ENCODE results near the gene ARRB1. TPM values are rescaled to one million over a fixed set of nuclear protein-coding genes. Genes with fewer than 3 reads are reported as not detected.

The ARRB1 gene
- total and polyA plus RNA-seq, 2 of the 13 experiments (the other 11 are each of a cell fraction or from before 2014, with no cell fraction given), result 22.5 to 35.7 TPM

DNA sequence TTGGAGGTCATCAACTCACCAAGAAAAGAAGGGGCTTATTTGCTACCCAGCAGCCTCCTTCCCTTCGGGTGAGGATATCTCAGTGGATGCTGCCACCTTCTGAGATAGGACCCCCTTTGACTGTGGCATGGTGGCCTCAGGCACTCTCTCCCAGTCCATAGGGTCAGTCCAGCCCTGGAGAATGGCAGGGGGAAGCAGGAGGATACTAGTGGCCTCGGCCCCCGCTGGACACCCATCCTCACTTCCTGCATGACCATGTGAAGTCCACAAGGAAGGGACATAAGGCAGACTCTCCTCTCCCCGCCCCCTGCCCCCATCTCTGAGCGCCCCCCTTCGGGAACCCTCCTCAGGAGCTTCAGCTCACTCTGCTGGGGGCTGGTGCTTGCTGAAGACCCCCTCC, 86.5 kb downstream of the ARRB1 start:
- CTCF ChIA-PET (ENCODE audit: low intra/inter-chr PET ratio, low total read pairs), result no interaction called here
- H3K9ac ChIP-seq (ENCODE audit: insufficient read depth, low read depth, low read length), result no peak overlapping the region
- in situ Hi-C loops (cut with HindIII; ENCODE audit: extremely low pct_ligation_motif_present, low pct_unique_long_range_greater_than_20kb), result no loop called here
- no peak overlapping the region for H3K4me3 ChIP-seq (replicated peaks in 1 of 3; ENCODE audit: insufficient read depth in 1 of 3, low read depth in 2 of 3, low read length in 3 of 3)
- 69% methylated on average over 3 of the region's 6 CpGs for WGBS (ENCODE audit: low lambda C conversion rate)
- H3K27ac ChIP-seq (ENCODE audit: extremely low read length, insufficient read depth, low read length), result no peak overlapping the region
- TF ChIP-seq ZNF562 (CRISPR knock-in tag; IDR thresholded peaks at IDR 0.05; ENCODE audit: borderline replicate concordance) (no peak), RBM22 (optimal IDR thresholded peaks at IDR 0.05; ENCODE audit: low read length) (peak; percentile 5), ASH2L (IDR thresholded peaks at IDR 0.05; ENCODE audit: insufficient read length, low read depth, low read length) (no peak)
- TF ChIP-seq, protein P1, sequence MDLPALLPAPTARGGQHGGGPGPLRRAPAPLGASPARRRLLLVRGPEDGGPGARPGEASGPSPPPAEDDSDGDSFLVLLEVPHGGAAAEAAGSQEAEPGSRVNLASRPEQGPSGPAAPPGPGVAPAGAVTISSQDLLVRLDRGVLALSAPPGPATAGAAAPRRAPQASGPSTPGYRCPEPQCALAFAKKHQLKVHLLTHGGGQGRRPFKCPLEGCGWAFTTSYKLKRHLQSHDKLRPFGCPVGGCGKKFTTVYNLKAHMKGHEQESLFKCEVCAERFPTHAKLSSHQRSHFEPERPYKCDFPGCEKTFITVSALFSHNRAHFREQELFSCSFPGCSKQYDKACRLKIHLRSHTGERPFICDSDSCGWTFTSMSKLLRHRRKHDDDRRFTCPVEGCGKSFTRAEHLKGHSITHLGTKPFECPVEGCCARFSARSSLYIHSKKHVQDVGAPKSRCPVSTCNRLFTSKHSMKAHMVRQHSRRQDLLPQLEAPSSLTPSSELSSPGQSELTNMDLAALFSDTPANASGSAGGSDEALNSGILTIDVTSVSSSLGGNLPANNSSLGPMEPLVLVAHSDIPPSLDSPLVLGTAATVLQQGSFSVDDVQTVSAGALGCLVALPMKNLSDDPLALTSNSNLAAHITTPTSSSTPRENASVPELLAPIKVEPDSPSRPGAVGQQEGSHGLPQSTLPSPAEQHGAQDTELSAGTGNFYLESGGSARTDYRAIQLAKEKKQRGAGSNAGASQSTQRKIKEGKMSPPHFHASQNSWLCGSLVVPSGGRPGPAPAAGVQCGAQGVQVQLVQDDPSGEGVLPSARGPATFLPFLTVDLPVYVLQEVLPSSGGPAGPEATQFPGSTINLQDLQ (CRISPR knock-in tag; IDR thresholded peaks at IDR 0.05), result no peak
- no peaks in the 10 kb centered on the region for H3K9me3 ChIP-seq (ENCODE audit: low read length)
- H3K4me1 ChIP-seq (ENCODE audit: insufficient read depth, low read length), result peaks cover 26% of the 10 kb centered on the region
- DNase-seq (ENCODE audit: low spot score), result no peak
- no peak overlapping the region for H3K4me2 ChIP-seq (ENCODE audit: low read depth, low read length)
- ATAC-seq, result no peak
- H4K20me1 ChIP-seq (ENCODE audit: insufficient read depth, low read length), result no peaks in the 10 kb centered on the region
- intact Hi-C loops (cut with micrococcal nuclease; ENCODE audit: unreplicated experiment), result no loop called here
- BruUV-seq (replicated peaks), result no TSS peak
- no peaks in the 10 kb centered on the region for H3K79me2 ChIP-seq (ENCODE audit: insufficient read depth, low read length)
- H3K36me3 ChIP-seq (replicated peaks in 1 of 2; ENCODE audit: control insufficient read depth in 1 of 2, insufficient read depth in 2 of 2, low read length in 2 of 2), result peaks cover 2 to 6% of the 10 kb centered on the region in 2 experiments; a peak in 2 of 5 replicates
- POLR2A ChIA-PET, result interaction anchor here (0.8 to 1.3 kb wide), 2 partner anchors 16 to 87 kb away, joined by 3 read pairs; no protein-coding TSS in a partner anchor
- peaks cover 0 to 2% of the 10 kb centered on the region in 2 experiments; a peak in 1 of 5 replicates for H3K27me3 ChIP-seq (ENCODE audit: control insufficient read depth in 1 of 2, insufficient read depth in 2 of 2, low read length in 2 of 2)
- no peak for FAIRE-seq
- H2AFZ ChIP-seq (ENCODE audit: low read length), result no peak overlapping the region

DNA sequence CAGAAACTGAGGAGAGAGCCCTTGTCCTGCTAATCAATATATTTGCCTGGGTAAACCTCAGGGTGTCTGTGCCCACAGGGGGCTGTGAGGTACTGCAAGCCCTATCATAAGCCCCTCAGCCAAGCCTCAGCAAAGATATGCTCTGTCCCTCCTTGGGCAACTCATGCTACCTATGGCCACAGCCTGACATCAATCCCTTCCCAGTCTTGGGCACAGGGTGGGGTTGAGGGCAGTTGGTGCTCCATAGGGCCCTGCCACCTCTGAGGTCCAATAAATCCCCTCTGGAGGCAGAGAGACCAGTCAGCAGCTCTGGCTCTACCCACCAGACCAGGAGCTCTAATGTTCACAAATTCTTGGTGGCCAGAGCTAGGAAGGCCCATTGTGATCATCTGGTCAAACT, 87.1 kb downstream of the ARRB1 start:
- in situ Hi-C loops (cut with HindIII; ENCODE audit: extremely low pct_ligation_motif_present, low pct_unique_long_range_greater_than_20kb), result no loop called here
- intact Hi-C loops (cut with micrococcal nuclease; ENCODE audit: unreplicated experiment), result no loop called here
- Histone ChIP-seq H3K4me2 (ENCODE audit: low read depth, low read length) (no peak overlapping the region), H3K4me3 (replicated peaks in 1 of 3; ENCODE audit: insufficient read depth in 1 of 3, low read depth in 2 of 3, low read length in 3 of 3) (no peak overlapping the region), H3K27me3 (ENCODE audit: control insufficient read depth in 1 of 2, insufficient read depth in 2 of 2, low read length in 2 of 2) (peaks cover 0 to 5% of the 10 kb centered on the region in 2 experiments; a peak in 1 of 5 replicates), H2AFZ (ENCODE audit: low read length) (no peak overlapping the region), H3K9ac (ENCODE audit: insufficient read depth, low read depth, low read length) (no peak overlapping the region), H3K9me3 (ENCODE audit: low read length) (no peaks in the 10 kb centered on the region), H3K4me1 (ENCODE audit: insufficient read depth, low read length) (peaks cover 26% of the 10 kb centered on the region), H3K79me2 (ENCODE audit: insufficient read depth, low read length) (no peaks in the 10 kb centered on the region), H3K36me3 (replicated peaks in 1 of 2; ENCODE audit: control insufficient read depth in 1 of 2, insufficient read depth in 2 of 2, low read length in 2 of 2) (peaks cover 2 to 6% of the 10 kb centered on the region in 2 experiments; a peak in 1 of 5 replicates), H3K27ac (ENCODE audit: extremely low read length, insufficient read depth, low read length) (no peak overlapping the region), H4K20me1 (ENCODE audit: insufficient read depth, low read length) (no peaks in the 10 kb centered on the region)
- DNase-seq (ENCODE audit: low spot score) (no peak), ATAC-seq (no peak), FAIRE-seq (no peak)
- POLR2A ChIA-PET, result interaction anchor here (1.3 kb wide), 1 partner anchor 88 kb away, joined by 3 read pairs; no protein-coding TSS in a partner anchor
- CTCF ChIA-PET (ENCODE audit: low intra/inter-chr PET ratio, low total read pairs), result no interaction called here
- no TSS peak for BruUV-seq (replicated peaks)
- TF ChIP-seq NR2F6 (IDR thresholded peaks at IDR 0.05) (no peak), NR2F6 (CRISPR knock-in tag; IDR thresholded peaks at IDR 0.05) (no peak), REXO4 (CRISPR knock-in tag; IDR thresholded peaks at IDR 0.05; ENCODE audit: borderline replicate concordance) (no peak), ZNF570 (CRISPR knock-in tag; IDR thresholded peaks at IDR 0.05; ENCODE audit: borderline replicate concordance) (no peak), ZNF431 (CRISPR knock-in tag; IDR thresholded peaks at IDR 0.05; ENCODE audit: borderline replicate concordance, low read depth) (no peak), NR2F2 (IDR thresholded peaks at IDR 0.05; ENCODE audit: borderline replicate concordance, low read depth) (no peak), ADNP (CRISPR knock-in tag; IDR thresholded peaks at IDR 0.05) (no peak), ZNF451 (CRISPR knock-in tag; IDR thresholded peaks at IDR 0.05) (no peak), TSC22D2 (CRISPR knock-in tag; IDR thresholded peaks at IDR 0.05; ENCODE audit: borderline replicate concordance) (no peak), ZFP90 (CRISPR knock-in tag; IDR thresholded peaks at IDR 0.05; ENCODE audit: borderline replicate concordance) (no peak), RCOR2 (CRISPR knock-in tag; IDR thresholded peaks at IDR 0.05) (no peak), ZNF160 (CRISPR knock-in tag; IDR thresholded peaks at IDR 0.05) (no peak), YY1 (IDR thresholded peaks at IDR 0.05; ENCODE audit: insufficient read depth, insufficient replicate concordance, low read depth, low read length) (no peak), ARHGAP35 (CRISPR knock-in tag; IDR thresholded peaks at IDR 0.05; ENCODE audit: borderline replicate concordance) (no peak), ZNF10 (CRISPR knock-in tag; IDR thresholded peaks at IDR 0.05; ENCODE audit: borderline replicate concordance, low read depth) (no peak)
